ENCODE results near the gene VIM.
"Not testable (repeated sequence)": the region's sequence is repeated elsewhere in the genome, so short reads cannot be mapped to it uniquely, and the experiment has no call there.

The VIM gene

DNA sequence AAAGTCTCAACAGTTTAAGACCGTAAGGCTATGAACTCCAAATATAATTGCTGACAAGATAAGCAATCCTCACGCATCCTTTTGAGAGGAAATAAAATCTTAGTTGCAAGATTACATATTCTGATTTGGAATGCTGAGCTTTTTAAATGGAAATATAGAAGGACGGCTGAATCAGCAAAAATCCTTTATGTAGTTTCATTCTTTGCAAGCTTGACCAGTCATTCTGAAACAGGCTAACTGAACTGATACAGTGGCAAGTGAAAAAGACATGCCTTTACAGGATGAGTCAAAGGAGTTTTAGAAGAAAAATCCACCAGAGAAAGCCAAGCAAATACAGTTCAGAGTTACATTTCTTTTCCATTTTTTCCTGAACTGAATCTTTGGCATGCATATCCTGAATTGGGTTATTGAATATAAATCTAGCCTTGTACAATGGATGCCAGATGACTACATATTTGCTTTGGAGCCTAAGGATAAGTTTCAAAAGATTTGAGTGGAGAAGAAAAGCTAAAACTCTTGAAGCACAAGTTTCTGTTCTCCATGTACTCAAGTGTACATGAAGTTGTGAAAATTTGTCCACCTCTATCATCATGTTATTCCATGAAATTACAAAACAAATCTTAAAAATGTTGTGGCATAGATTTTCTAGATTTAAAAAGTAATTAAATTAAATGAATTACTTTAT is 4.4 kb downstream of the VIM start:
- no peak for DNase-seq (ENCODE audit: low read depth)

DNA sequence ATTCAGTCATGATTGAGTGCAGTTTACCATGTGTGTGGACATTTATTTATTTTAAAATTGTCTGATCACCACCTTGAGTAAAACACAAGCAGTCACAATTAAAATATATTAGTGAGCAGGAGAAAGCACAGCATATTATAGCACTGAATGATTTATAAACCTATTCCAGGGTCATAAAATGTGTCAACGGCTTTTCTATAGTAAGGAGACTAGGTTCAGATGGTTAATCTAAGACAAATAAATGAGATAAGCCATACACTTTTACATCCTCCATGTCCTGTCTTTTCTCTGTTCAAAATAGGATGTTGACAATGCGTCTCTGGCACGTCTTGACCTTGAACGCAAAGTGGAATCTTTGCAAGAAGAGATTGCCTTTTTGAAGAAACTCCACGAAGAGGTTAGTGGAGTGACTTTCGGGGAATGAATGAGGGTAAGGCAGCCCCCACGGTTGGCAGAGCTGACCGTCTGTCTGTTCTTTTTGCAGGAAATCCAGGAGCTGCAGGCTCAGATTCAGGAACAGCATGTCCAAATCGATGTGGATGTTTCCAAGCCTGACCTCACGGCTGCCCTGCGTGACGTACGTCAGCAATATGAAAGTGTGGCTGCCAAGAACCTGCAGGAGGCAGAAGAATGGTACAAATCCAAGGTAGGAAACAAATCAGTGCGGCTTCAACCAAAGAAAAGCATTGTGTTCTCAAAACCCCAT is 5.4 kb downstream of the VIM start:
- DNase-seq (ENCODE audit: low read depth): no peak

DNA sequence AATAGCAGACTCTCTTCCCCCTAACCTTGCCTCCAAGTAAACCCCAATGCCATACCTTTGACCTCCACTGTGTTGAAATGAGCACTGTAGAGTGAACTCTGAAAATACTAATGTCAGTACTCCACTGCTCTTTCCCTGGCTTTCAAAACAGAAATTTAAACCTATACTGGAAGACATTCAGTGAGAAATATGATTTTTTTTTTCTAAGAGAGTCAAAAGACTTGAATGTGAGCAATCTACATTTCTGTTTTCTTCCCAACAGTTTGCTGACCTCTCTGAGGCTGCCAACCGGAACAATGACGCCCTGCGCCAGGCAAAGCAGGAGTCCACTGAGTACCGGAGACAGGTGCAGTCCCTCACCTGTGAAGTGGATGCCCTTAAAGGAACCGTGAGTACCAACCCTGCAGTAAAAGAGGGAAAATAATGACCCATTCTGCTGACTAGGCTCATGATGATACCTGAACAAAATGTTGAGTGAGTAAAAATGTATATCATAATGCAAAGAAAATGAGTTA is 6.4 kb downstream of the VIM start:
- no peak for DNase-seq (ENCODE audit: low read depth)

DNA sequence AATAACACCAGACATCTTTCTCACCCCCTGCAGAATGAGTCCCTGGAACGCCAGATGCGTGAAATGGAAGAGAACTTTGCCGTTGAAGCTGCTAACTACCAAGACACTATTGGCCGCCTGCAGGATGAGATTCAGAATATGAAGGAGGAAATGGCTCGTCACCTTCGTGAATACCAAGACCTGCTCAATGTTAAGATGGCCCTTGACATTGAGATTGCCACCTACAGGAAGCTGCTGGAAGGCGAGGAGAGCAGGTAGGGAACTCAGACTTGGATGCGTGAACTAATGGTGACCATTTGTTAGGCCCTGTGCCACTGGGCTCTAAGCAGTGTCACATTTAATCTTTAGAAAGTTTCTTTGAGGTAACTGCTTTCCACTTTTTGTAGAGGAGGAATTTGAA is 7.1 kb downstream of the VIM start:
- no peak for DNase-seq (ENCODE audit: low read depth)

DNA sequence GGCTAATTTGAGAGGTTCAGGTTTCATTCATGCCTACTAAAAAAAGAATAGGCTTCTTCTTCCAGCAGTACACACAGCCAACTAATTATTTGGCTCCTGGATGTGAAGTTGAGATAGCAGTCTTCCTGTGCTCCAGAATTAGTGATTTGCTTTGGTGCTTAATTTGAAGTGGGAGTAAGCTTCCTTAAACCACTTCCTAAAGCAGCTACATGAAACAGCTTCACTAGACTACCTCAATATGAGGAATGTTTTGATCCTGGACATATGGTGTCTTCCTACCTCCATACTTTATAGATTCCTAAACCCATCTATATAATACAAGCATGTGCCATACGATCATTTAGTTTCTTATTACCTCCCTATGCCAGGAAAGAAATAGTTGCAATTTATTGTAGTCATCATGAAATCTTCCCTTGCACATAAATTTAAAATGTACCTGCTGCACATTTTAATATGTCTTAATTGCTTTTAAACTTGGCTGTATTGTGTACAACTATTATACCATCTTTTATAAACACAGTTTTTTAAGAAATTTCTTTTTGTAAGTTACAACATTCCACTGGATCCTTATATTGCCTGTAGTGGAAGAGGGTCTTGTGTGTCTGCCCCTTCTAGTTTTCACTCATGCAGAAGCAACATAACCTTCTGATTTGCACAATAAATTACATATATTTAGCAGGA is 8.6 kb downstream of the VIM start:
- no peak for DNase-seq (ENCODE audit: low read depth)

DNA sequence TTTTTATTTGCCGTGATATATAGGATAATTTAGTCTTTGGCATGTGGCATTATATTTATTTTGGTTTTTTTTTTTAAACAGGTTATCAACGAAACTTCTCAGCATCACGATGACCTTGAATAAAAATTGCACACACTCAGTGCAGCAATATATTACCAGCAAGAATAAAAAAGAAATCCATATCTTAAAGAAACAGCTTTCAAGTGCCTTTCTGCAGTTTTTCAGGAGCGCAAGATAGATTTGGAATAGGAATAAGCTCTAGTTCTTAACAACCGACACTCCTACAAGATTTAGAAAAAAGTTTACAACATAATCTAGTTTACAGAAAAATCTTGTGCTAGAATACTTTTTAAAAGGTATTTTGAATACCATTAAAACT is 9.1 kb downstream of the VIM start:
- no peak for DNase-seq (ENCODE audit: low read depth)

DNA sequence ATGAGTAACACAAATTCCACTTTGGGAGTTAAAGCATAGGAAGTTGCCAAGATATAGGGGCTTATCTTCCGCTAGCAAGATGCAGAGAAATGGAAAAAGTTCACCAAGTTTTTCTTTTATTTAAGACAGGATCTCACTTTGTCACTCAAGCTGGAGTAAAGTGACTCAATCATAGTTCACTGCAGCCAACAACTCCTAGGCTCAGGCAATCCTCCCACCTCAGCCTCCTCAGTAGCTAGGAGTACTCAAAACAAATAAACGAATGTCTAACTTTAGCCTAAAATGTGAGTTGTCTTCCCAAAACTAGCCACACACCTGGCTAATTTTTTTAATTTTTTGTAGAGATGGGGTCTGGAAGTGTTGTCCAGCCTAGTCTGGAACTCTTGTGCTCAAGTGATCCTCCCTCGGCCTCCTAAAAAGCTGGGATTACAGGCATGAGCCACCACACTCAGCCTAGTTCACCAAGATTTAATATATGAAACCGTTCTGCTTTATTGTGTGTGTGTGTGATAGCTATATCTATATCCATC is 9.9 kb downstream of the VIM start:
- DNase-seq (ENCODE audit: low read depth): no peak

DNA sequence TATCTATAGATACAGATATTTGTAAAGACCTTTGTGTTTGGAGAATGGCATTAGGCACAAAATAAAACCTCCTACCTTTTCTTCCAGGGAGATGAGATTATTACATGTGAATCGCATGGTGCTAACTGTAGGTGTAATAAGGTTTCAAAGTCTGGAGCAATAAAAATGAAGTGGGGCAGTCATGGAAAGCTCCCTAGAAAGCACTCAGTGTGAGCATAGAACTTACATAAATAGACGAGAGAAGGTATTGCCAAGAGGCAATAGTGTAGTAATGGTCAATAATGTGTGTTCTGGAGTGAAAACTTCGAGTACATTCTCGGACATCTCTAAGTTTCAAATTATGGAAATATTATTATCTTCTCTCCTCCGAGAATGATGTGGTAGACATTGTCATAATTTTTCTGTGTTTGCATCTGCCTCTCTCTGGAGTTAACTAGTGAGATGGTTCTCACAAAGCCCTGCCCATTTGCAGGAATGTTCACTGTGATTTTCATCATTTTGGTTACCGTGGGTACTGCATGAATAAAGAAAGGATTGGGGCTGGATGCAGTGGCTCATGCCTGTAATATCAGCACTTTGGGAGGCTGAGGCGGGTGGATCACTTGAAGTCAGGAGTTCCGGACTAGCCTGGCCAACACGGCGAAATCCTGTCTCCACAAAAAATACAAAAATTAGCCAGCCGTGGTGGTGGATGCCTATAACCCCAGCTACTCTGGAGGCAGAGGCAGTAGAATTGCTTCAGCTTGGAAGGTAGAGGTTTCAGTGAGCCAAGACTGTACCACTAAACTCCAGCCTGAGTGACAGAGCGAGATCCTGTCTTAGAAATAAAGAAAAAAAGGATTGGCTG is 10.6 kb downstream of the VIM start:
- peak; percentile 84 for DNase-seq (ENCODE audit: low read depth)

DNA sequence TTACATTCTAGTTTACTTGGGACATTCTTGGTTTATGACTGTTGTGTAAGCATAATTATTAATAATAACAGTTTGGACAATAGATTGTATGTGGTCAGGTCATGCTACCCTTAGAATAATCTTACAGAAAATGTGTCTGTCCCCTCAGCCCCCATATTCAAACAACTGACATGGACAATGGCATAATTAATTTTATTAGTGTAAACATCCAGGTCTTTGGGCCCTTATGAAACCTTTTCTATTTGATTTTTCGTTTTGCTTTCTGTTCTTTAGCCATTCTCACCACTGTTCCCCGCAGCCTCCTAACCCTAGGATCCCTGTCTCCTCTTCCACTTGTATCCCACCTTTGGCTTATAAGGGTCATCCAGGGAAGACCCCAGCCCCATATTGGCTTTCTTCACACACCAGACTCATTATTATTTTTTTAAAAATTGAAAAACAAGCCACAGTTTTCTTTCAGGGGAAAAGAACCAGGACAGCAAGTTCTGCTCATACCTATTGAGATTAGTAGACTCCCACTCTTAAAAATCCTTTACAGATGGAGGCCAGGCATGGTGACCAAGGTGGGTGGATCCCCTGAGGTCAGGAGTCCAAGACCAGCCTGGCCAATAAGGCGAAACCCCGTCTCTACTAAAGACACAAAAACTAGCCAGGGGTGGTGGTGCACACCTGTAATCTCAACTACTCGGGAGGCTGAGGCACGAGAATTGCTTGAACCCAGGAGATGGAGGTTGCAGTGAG is 11.5 kb downstream of the VIM start:
- DNase-seq (ENCODE audit: low read depth): no peak

DNA sequence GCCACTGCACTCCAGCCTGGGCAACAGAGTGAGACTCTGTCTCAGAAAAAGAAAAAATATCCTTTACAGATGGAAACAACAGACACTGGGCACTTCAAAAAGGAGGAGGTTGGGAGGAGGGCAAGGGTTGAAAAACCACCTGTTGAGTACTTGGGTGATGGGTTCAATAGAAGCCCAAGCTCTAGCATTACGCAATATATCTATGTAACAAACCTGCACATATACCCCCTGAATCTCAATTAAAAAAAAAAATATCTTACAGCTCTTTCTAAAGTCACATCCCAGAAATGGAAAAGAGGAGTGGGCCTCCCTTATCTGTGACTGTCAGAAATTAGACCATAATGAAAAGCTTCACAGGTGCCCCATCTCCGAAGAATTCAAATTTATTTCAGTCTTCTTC is 12.1 kb downstream of the VIM start:
- DNase-seq (ENCODE audit: low read depth): no peak

DNA sequence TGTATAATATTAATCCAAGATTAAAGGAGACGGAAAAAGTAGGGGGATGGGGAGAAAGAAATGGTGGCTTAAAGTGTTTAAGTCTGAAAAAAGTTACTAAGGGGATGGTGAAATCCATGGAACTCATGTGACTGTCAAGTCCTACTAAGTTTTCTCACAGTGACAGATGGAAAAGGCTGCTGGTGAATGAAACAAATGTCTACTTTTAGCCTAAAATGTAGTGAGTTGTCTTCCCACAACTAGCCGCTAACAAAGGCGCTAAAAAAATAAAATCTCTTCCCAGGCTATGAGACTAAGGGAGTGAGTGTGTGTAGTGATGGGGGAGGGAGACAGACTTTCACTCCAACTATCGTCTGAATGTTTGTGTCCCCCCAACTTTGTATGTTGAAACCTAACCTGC is 12.6 kb downstream of the VIM start:
- DNase-seq (ENCODE audit: low read depth): no peak

DNA sequence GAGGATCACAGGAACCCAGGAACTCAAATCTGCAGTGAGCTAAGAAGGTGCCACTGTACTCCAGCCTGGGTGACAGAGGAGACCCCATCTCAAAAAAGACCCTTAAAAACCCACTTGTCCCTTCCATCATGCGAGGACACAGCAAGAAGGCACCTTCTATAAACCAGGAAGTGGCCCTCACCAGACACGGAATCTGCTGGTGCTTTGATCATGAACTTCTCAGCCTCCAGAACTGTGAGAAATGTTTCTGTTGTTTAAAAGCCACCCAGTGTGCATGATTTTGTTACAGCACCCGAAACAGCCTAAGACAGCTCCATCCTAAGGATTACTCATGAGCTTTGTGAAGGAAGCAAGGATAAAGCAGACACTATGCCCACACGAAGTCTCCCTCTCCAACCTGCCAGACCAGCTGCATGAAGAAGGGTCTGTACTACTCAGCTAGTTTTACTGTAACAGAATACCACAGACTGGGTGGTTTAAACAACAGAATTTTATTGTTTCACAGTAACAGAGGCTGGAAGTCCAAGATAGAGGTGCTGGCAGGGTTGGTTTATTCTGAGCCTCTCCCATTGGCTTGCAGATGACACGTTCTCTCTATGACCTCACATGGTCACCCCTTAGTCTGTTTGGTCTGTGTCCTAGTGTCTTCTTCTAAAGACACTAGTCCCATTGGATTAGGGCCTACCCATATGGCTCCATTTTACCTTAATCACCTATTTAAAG is 13.7 kb downstream of the VIM start:
- DNase-seq (ENCODE audit: low read depth): no peak

DNA sequence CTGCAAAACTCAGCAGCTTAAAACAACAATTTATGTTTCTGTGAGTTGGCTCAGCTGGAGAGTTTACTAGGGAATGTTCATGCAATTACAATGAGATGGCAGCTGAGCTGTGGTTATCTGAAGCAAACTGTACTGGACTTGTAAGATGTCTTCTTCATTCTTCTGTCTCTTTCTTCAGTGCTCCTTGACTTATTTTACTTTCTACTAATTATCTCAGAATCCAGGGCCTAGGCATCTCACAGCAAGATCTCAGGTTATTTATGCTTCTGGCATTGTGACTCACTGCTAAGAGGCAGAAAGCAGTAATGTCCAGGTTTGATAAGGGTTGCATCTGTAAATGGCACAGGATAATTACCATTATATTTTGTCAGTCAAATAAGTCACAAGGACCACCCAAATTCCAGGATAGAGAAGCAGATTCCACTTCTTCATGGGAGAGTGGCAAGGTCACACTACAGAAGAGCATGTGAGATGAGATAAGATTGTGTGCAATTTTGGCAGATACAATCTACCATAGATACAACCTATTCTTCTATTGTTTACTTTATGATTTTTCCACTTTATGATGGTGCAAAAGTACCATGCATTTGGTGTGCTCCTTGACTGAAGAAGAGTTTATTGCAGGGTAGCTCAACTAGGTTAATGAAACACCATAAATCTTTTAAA is 16.8 kb downstream of the VIM start:
- DNase-seq (ENCODE audit: low read depth): no peak

DNA sequence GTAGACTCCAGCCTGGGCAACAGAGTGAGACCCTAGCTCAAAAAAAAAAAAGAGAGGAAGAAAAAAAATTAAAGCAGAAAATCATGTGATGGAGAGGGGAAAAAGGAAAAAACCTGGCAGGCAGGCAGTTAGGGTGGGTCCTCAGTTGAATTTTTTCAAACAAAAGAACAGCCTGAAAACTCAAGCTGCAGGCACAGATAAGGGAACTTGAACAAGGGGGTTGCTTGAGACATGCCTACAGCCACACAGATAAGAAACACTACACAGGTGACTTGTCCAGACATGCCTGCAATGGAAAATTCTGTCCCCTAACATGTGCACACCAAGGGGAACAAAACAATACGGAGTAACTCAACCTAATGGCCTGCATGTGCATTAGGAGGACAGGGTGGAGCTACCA is 19.2 kb downstream of the VIM start:
- no peak for DNase-seq (ENCODE audit: low read depth)

DNA sequence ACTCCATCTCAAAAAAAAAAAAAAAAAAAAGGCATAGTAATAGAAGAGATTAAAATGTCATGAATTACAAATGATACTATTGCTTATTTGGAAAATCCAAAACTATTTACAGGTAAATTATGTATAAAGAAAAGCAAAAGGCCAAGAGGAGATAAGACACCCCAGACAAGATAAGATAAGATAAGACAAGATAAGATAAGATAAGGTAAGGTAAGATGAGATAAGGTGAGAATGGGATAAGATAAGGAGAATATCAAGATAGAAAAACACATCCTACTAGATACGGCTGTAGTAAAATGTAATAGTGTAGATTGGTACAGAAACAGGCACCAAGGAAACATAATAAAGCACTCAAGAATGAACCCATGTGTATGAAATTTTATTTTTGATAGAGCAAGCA is 20.9 kb downstream of the VIM start:
- DNase-seq (ENCODE audit: low read depth): no peak

DNA sequence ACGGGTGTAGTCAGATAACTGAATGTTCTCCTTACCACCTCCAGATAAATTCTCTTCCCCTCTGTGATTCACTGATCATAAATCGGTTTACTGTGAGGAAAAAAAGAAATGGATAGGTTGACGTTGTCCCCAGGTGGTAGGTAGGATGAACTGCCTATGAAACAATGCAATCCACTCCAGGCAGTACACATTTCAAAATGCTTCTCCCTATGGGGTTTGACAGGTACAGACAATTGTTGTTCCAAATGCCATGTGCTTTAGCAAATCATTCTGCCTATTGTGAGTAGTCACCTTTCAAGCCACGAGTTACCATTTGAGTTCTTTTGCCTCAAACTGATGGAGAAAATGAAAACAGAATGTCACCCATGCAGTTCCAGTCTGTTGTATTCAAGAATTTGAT is 21.8 kb downstream of the VIM start:
- DNase-seq (ENCODE audit: low read depth): no peak

DNA sequence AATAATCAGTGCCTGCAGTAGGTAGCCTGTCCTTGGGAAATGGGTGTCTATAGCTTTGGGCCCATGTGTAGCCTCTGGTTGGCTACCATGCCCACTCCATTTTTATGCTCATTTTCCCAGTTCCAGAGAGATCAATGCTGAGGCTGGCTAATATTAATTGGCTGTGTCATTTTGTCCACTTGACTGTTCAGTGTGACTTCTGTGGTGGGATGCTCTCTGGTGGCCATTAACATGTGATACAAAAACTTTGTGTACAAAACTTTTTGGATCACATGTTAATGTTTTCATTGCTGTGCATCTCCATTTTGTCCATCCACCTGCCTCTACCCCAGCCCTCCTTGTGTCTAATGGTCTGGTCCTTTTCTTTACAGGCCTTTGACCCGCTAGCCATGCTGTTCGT is 22.7 kb downstream of the VIM start:
- DNase-seq (ENCODE audit: low read depth): no peak

DNA sequence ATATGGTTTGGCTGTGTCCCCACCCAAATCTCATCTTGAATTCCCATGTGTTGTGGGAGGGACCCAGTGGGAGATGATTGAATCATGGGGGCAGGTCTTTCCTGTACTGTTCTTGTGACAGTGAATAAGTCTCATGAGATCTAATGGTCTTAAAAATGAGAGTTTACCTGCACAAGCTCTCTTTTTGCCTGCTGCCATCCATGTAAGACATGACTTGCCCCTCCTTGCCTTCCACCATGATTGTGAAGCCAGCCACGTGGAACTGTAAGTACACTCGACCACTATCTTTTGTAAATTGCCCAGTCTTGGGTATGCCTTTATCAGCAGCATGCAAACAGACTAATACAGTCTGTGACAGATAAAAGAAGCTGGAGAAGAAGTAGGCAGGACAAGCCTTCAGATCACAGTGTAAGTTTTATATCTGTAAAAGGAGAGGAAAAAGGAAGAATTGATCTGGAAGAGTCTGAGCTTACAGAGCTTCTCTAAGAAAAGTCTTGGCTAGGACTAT is 26.6 kb downstream of the VIM start:
- DNase-seq (ENCODE audit: low read depth): not testable (repeated sequence)

DNA sequence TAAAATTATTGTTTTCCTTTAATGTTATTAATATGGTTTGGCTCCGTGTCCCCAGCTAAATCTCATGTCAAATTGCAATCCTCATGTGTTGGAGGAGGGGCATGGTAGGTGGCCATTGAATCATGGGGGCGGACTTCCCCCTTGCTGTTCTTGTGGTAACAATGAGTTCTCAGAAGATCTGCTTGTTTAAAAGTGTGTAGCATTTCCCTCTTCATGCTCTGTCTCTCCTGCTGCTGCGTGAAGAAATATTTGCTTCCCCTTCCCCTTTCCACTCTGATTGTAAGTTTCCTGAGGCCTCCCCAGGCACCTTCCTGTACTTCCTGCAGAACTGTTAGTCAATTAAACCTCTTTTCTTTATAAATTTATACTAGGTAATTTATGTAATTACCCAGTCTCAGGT is 27.5 kb downstream of the VIM start:
- no peak for DNase-seq (ENCODE audit: low read depth)

DNA sequence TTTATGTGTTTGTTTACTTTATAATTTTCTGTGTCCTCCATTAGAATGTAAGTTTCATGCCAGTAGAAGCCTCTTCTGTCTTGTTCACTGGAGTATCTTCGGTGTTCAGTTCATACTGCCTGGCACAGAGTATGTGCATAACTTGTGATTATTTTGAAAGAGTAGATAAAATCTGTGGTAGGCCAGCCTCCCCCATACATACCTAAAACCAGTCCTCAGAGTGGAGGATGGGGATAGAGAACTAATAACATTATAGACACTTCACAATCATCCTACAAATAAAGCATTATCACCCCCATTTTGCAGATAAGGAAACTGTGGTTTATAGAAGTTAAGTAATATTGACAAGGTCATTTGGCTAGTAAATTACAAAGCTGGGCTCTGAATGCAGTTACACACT is 28.0 kb downstream of the VIM start:
- DNase-seq (ENCODE audit: low read depth): no peak

Data from fibroblast of the conjunctiva (primary cell).